Neural cell (in vitro differentiated cells): ENCODE measurements around the gene REPS1. TPM values are rescaled to one million over a fixed set of nuclear protein-coding genes. Genes with fewer than 3 reads are reported as not detected.
"Not testable (repeated sequence)": the region's sequence is repeated elsewhere in the genome, so short reads cannot be mapped to it uniquely, and the experiment has no call there.

Experiments used
- H2AFZ ChIP-seq: fragments of 200-600, 300-800 bp; sonication (generic), shearing (Covaris generic); 2 replicates; pipeline ENCODE4 v1.6.0; 2014; ENCODE audit warnings: low read depth, mild to moderate bottlenecking, antibody characterized with exemption, low read length, moderate library complexity
- H3F3A ChIP-seq: fragments of 200-600 bp; shearing (Covaris generic); 2 replicates; pipeline ENCODE4 v1.6.1; 2016; ENCODE audit warnings: mild to moderate bottlenecking, moderate library complexity, mixed read lengths, antibody characterized with exemption, low read length; ENCODE audit not compliant: insufficient read depth, poor library complexity, severe bottlenecking
- H3K27ac ChIP-seq: fragments of 200-600, 300-800 bp; sonication (generic), shearing (Covaris generic); 2 replicates; pipeline ENCODE4 v1.5.1; 2014; ENCODE audit warnings: mild to moderate bottlenecking, low read length, moderate library complexity
- H3K27me3 ChIP-seq: fragments of 300-800, 200-600 bp; sonication (generic), shearing (Covaris generic); 2 replicates; pipeline ENCODE4 v1.6.0; 2014; ENCODE audit warnings: mild to moderate bottlenecking, low read depth, low read length, moderate library complexity; ENCODE audit not compliant: insufficient read depth
- H3K36me3 ChIP-seq: fragments of 300-800, 200-600 bp; sonication (generic), shearing (Covaris generic); 2 replicates; pipeline ENCODE4 v1.5.1; 2014; ENCODE audit warnings: mild to moderate bottlenecking, antibody characterized with exemption, low read length, moderate library complexity; ENCODE audit not compliant: insufficient read depth
- H3K4me2 ChIP-seq: fragments of 300-800, 200-600 bp; sonication (generic), shearing (Covaris generic); 2 replicates; pipeline ENCODE4 v1.6.0; 2014; ENCODE audit warnings: mild to moderate bottlenecking, low read length
- H3K4me3 ChIP-seq: fragments of 300-800, 200-600 bp; sonication (generic), shearing (Covaris generic); 2 replicates; pipeline ENCODE4 v1.5.1; 2014; ENCODE audit warnings: mild to moderate bottlenecking, low read length, moderate library complexity
- H3K79me2 ChIP-seq: fragments of 200-600 bp; shearing (Covaris generic); replicated peaks from 2 replicates; pipeline ENCODE4 v1.6.0; 2014; ENCODE audit warnings: mild to moderate bottlenecking, low read length, moderate library complexity; ENCODE audit not compliant: insufficient read depth
- H3K9ac ChIP-seq: fragments of 300-800, 200-600 bp; sonication (generic), shearing (Covaris generic); 2 replicates; pipeline ENCODE4 v1.6.1; 2016; ENCODE audit warnings: mild to moderate bottlenecking, low read length, mixed read lengths
- H3K9me2 ChIP-seq: fragments of 200-600 bp; shearing (Covaris generic); 2 replicates; pipeline ENCODE4 v1.6.1; 2016; ENCODE audit warnings: mild to moderate bottlenecking, low read length, mixed read lengths; ENCODE audit not compliant: insufficient read depth
- H3K9me3 ChIP-seq: fragments of 200-600, 300-800 bp; sonication (generic), shearing (Covaris generic); 2 replicates; pipeline ENCODE4 v1.6.1; 2016; ENCODE audit warnings: mild to moderate bottlenecking, mixed run types, low read length, moderate library complexity, mixed read lengths
- H4K20me1 ChIP-seq: fragments of 200-600 bp; shearing (Covaris generic); 2 replicates; pipeline ENCODE4 v1.6.1; 2016; ENCODE audit warnings: mild to moderate bottlenecking, mixed run types; ENCODE audit not compliant: insufficient read depth
- CTCF ChIP-seq: fragments of 450-650 bp; IDR thresholded peaks from 2 replicates; pipeline ENCODE4 v1.5.1; 2014; ENCODE audit warnings: antibody characterized with exemption, mild to moderate bottlenecking, moderate library complexity; ENCODE audit not compliant: poor library complexity, severe bottlenecking
- EP300 ChIP-seq: fragments of 450-650 bp; conservative IDR thresholded peaks from 2 replicates; pipeline ENCODE4 v1.6.1; 2014; ENCODE audit warnings: antibody characterized with exemption, mild to moderate bottlenecking, moderate library complexity; ENCODE audit not compliant: poor library complexity, severe bottlenecking
- EZH2 ChIP-seq: fragments of 200-600, 300-800 bp; shearing (Covaris generic), sonication (generic); IDR thresholded peaks from 2 replicates; pipeline ENCODE4 v1.6.1; 2014; ENCODE audit warnings: antibody characterized with exemption, low read length, borderline replicate concordance, mild to moderate bottlenecking; ENCODE audit not compliant: insufficient read depth, poor library complexity, severe bottlenecking
- MXI1 ChIP-seq: fragments of 450-650 bp; conservative IDR thresholded peaks from 2 replicates; pipeline ENCODE4 v1.6.1; 2014; ENCODE audit warnings: antibody characterized with exemption, mild to moderate bottlenecking; ENCODE audit not compliant: poor library complexity, severe bottlenecking
- POLR2AphosphoS5 ChIP-seq: IDR thresholded peaks from 2 replicates; pipeline ENCODE4 v1.6.1; 2012
- RAD21 ChIP-seq: fragments of 450-650 bp; conservative IDR thresholded peaks from 2 replicates; pipeline ENCODE4 v1.6.1; 2014; ENCODE audit warnings: antibody characterized with exemption, mild to moderate bottlenecking, moderate library complexity
- REST ChIP-seq: IDR thresholded peaks from 2 replicates; pipeline ENCODE4 v1.6.1; 2012; ENCODE audit warnings: borderline replicate concordance
- SMC3 ChIP-seq: fragments of 450-650 bp; conservative IDR thresholded peaks from 2 replicates; pipeline ENCODE4 v1.6.1; 2014; ENCODE audit warnings: antibody characterized with exemption, mild to moderate bottlenecking, moderate library complexity; ENCODE audit not compliant: poor library complexity
- TAF1 ChIP-seq: IDR thresholded peaks from 2 replicates; pipeline ENCODE4 v1.6.1; 2012; ENCODE audit warnings: low read depth
- polyA plus RNA-seq: library from polyadenylated mRNA; depleted of rRNA; stranded (reverse); fragments of >200 nt; gene quantifications from 2 replicates; pipeline ENCODE4 v1.2.3, GENCODE V29; 2014

REPS1 gene
- polyA plus RNA-seq, 1 donor from 2014 or later, result 64.9 TPM

- Histone ChIP-seq H3K36me3 (no peaks in the 10 kb centered on the region), H3K4me3 (peak overlapping the region; percentile 89), H4K20me1 (no peaks in the 10 kb centered on the region), H2AFZ (peak overlapping the region; percentile 81), H3K9me2 (no peaks in the 10 kb centered on the region), H3K27me3 (no peaks in the 10 kb centered on the region), H3K4me2 (peak overlapping the region; percentile 83), H3K27ac (peak overlapping the region; percentile 97), H3K79me2 (peaks cover 39% of the 10 kb centered on the region), H3K9ac (peak overlapping the region; percentile 98), H3F3A (peaks cover 3% of the 10 kb centered on the region), H3K9me3 (no peaks in the 10 kb centered on the region)
- no peak for TF ChIP-seq EP300
- TF ChIP-seq REST, result peak; percentile 96
These were observed 40.2 kb upstream of the REPS1 start for GRCh38 chr6:139028215-139028657.

- Histone ChIP-seq H3K27me3 (no peaks in the 10 kb centered on the region), H3F3A (peaks cover 3% of the 10 kb centered on the region), H3K4me3 (peak overlapping the region; percentile 89), H2AFZ (peak overlapping the region; percentile 81), H3K4me2 (peak overlapping the region; percentile 83), H3K9me3 (no peaks in the 10 kb centered on the region), H4K20me1 (no peaks in the 10 kb centered on the region), H3K27ac (peak overlapping the region; percentile 97), H3K79me2 (peaks cover 35% of the 10 kb centered on the region), H3K9ac (peak overlapping the region; percentile 98), H3K36me3 (no peaks in the 10 kb centered on the region), H3K9me2 (no peaks in the 10 kb centered on the region)
- no peak for TF ChIP-seq MXI1
- TF ChIP-seq EP300, result no peak
- TF ChIP-seq POLR2AphosphoS5, result peak; percentile 69
These were observed 39.6 kb upstream of the REPS1 start for GRCh38 chr6:139027620-139028182.

DNA sequence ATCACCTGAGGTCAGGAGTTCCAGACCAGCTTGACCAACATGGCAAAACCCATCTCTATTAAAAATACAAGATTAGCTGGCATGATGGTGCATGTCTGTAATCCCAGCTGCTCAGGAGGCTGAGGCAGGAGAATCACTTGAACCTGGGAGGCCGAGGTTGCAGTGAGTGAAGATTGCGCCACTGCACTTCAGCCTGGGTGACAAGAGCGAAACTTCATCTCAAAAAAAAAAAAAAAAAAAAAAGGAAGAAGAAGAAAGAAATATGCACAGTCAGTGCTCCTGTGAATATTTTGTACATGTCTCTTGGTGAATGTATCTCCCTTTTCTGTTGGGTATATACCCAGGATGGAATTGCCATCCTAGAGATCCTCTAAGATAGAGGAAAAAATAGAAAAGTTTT is 37.4 kb upstream of the REPS1 start:
- not testable (repeated sequence) for H3K9me3 ChIP-seq, H3K36me3 ChIP-seq, H3K9me2 ChIP-seq, H3K27ac ChIP-seq, H3F3A ChIP-seq, H3K9ac ChIP-seq, H4K20me1 ChIP-seq, H3K4me3 ChIP-seq, H3K27me3 ChIP-seq, H3K4me2 ChIP-seq, H2AFZ ChIP-seq
- H3K79me2 ChIP-seq, result peaks cover 15% of the 10 kb centered on the region

- Histone ChIP-seq H3K36me3 (no peaks in the 10 kb centered on the region), H3K4me2 (no peak overlapping the region), H3K4me3 (no peak overlapping the region), H4K20me1 (no peaks in the 10 kb centered on the region), H3K79me2 (no peaks in the 10 kb centered on the region), H2AFZ (no peak overlapping the region), H3K9ac (no peak overlapping the region), H3F3A (no peaks in the 10 kb centered on the region), H3K9me2 (no peaks in the 10 kb centered on the region), H3K27me3 (no peaks in the 10 kb centered on the region), H3K27ac (no peak overlapping the region), H3K9me3 (no peaks in the 10 kb centered on the region)
- TF ChIP-seq SMC3, result no peak
- no peak for TF ChIP-seq TAF1
- no peak for TF ChIP-seq RAD21
- TF ChIP-seq POLR2AphosphoS5, result no peak
- TF ChIP-seq MXI1, result no peak
- no peak for TF ChIP-seq REST
- TF ChIP-seq CTCF, result no peak
- TF ChIP-seq EZH2, result no peak
These were observed 32.6 kb upstream of the REPS1 start for GRCh38 chr6:139020689-139021088.
